Osteocyte (in vitro differentiated cells): ENCODE results near the gene STOML2. TPM values are rescaled to one million over a fixed set of nuclear protein-coding genes. Genes with fewer than 3 reads are reported as not detected.
A peak's percentile ranks its signal among the peaks of the same experiment; 100 is the strongest.

Experiments
- DNase-seq: peaks from one replicate; pipeline ENCODE4 v3.0.0; 2021; ENCODE audit warnings: mixed read lengths; ENCODE audit not compliant: unreplicated experiment; ENCODE audit errors: extremely low spot score
- H3K27ac Mint-ChIP-seq: one replicate; pipeline ENCODE4 v1.8.0; 2021; ENCODE audit warnings: mild to moderate bottlenecking, mixed read lengths; ENCODE audit not compliant: unreplicated experiment
- H3K27me3 Mint-ChIP-seq: one replicate; pipeline ENCODE4 v1.8.0; 2021; ENCODE audit warnings: mixed read lengths; ENCODE audit not compliant: unreplicated experiment
- H3K36me3 Mint-ChIP-seq: one replicate; pipeline ENCODE4 v1.8.0; 2021; ENCODE audit warnings: mixed read lengths; ENCODE audit not compliant: unreplicated experiment
- H3K4me1 Mint-ChIP-seq: one replicate; pipeline ENCODE4 v1.8.0; 2021; ENCODE audit warnings: mixed read lengths; ENCODE audit not compliant: unreplicated experiment
- H3K4me3 Mint-ChIP-seq: one replicate; pipeline ENCODE4 v1.8.0; 2021; ENCODE audit warnings: mild to moderate bottlenecking, moderate library complexity, mixed read lengths; ENCODE audit not compliant: unreplicated experiment
- H3K9me3 Mint-ChIP-seq: one replicate; pipeline ENCODE4 v1.8.0; 2021; ENCODE audit warnings: mixed read lengths; ENCODE audit not compliant: unreplicated experiment
- total RNA-seq: library from RNA; stranded (reverse); gene quantifications from 2 replicates; pipeline ENCODE4 v1.2.1, GENCODE V29; 2021
- TF ChIP-seq, protein P1 (sequence below): fragments of 200-600 bp; sonication (generic); IDR thresholded peaks from 2 replicates; pipeline ENCODE4 v1.5.0; 2021; ENCODE audit warnings: antibody characterized with exemption, mild to moderate bottlenecking, moderate library complexity

STOML2 gene
- total RNA-seq, 1 donor from 2014 or later: 104 TPM

DNA sequence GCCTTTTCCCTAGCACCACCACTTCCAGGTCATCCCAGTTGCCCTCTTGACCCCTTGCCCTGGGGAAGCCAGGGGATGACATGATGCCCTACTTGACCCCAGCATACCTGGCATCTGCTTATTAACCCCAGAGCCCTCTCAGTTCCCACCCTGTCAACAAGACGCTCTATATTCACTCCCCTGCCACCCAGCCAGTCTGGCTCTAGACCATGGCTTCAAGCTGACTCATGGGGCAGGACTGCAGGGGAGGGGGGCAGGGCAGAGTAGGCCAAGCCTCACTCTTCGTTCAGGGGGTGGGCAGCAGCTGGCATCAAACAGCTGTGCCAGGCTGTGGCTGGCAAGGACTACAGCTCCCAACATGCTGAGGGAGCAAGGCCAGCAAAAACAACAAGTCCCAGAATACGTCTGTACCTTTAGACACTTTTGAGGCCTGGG is 7.4 kb upstream of the STOML2 start:
- no peaks in the 10 kb centered on the region for H3K27me3 Mint-ChIP-seq
- H3K36me3 Mint-ChIP-seq: peaks cover 14% of the 10 kb centered on the region
- DNase-seq: no peak
- TF ChIP-seq, protein P1, sequence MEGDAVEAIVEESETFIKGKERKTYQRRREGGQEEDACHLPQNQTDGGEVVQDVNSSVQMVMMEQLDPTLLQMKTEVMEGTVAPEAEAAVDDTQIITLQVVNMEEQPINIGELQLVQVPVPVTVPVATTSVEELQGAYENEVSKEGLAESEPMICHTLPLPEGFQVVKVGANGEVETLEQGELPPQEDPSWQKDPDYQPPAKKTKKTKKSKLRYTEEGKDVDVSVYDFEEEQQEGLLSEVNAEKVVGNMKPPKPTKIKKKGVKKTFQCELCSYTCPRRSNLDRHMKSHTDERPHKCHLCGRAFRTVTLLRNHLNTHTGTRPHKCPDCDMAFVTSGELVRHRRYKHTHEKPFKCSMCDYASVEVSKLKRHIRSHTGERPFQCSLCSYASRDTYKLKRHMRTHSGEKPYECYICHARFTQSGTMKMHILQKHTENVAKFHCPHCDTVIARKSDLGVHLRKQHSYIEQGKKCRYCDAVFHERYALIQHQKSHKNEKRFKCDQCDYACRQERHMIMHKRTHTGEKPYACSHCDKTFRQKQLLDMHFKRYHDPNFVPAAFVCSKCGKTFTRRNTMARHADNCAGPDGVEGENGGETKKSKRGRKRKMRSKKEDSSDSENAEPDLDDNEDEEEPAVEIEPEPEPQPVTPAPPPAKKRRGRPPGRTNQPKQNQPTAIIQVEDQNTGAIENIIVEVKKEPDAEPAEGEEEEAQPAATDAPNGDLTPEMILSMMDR: no peak
- peaks cover 47% of the 10 kb centered on the region for H3K4me1 Mint-ChIP-seq
- H3K9me3 Mint-ChIP-seq: no peaks in the 10 kb centered on the region
- peak overlapping the region; percentile 84 for H3K4me3 Mint-ChIP-seq
- H3K27ac Mint-ChIP-seq: peak overlapping the region; percentile 91

DNA sequence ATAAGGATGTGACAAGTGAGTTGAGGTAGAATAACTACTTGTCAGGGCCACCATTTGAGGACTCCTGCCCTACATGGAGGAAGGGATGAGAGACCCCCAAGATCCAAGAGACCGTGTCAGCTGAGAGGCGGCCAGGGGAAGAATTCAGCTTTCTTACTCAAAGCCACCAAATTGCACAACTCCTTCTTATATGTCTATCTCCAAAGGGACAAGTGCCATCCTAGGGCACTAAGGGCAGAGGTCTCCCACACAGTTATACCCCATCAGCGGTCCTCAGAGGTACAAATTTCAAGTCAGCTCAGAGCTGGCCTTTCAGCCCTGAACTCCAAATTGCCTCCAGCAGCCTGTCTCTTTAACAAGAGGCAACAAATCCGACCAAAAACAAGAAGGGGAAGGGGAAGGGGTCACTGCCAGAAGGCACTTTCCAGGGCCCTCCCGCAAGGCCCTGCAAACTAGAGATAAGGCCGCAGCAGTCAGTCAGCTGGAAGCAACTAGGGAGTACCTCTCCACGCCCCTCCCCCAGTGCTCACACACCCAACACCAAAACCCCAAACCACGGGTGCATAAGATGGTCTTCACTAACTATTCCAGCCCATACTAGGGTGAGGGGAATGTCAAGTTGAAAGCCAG is 6.1 kb upstream of the STOML2 start:
- no peak overlapping the region for H3K4me3 Mint-ChIP-seq
- no peak for DNase-seq
- peak overlapping the region; percentile 91 for H3K27ac Mint-ChIP-seq
- H3K27me3 Mint-ChIP-seq: no peaks in the 10 kb centered on the region
- H3K4me1 Mint-ChIP-seq: peaks cover 42% of the 10 kb centered on the region
- H3K9me3 Mint-ChIP-seq: no peaks in the 10 kb centered on the region
- TF ChIP-seq, protein P1: no peak
- peaks cover 21% of the 10 kb centered on the region for H3K36me3 Mint-ChIP-seq

DNA sequence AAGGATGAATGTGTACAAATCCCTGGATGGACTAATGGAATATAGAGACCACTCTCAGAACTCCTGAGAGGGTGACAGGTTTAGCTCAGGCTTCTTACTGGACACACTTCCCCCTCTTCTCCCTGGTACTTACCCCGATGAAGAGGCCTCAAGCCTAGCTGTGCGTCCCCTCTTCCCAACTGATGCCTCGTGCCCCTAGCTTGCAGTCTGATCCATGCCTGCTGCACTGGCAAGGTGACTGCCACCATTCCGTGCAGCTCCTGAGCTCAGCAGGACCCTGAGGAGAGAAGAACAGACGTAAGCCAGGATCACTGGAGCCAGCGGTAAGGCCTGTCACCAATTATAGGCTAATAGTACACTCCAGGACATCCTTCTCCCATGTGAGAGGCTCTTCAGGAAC is 5.5 kb upstream of the STOML2 start:
- no peak for DNase-seq
- Mint-ChIP-seq H3K9me3 (no peaks in the 10 kb centered on the region), H3K36me3 (peaks cover 22% of the 10 kb centered on the region), H3K4me3 (no peak overlapping the region), H3K27me3 (no peaks in the 10 kb centered on the region), H3K4me1 (peaks cover 42% of the 10 kb centered on the region), H3K27ac (no peak overlapping the region)
- TF ChIP-seq, protein P1: no peak

DNA sequence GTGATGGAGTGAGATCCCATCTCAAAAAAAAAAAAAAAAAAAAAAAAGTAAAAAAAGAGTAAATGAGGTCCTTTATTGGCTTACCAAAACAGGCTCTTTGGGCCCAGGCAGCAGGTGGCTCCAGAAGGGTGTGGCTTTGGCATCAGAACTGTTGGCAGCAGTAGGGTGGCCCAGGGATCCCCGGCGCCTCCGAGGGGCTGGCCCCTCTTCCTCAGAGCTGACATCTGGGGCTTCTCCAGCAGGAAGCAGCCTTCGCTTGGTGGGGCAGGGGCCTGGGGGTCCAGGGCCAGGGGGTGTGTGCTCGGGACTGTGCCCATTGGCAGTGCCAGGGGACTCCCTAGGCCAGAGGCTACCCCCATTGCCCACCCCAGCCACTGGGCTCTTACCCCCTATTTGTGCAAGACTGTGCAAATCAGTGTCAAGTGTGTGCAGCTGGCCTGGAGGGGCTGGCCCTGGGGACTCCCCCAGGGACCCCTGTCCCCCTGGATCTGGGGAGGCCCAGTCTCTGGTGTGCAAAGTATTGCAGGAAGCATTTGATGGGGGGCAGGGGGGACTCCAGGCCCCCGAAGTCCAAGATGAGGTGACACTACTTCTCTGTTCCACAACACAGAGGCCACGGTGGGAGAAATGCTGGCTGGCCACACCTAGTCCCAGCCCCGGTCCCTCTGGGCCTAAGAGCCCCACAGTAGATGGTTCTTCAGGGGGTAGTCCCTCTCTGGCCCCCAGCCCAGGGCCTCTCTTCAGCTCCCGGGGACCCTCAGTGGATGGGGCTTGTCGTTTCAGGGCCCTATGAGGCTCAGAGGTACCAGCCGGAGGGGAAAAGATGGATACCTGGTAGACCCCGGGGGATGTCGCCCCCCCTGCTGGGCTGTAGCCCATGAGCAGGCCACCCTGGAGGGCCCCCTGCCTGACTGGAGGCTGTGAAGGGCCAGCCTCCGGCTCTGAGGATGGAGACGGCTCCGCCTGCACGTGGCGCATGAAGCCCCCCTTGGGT is 4.7 kb upstream of the STOML2 start:
- Mint-ChIP-seq H3K27ac (no peak overlapping the region), H3K4me1 (peaks cover 43% of the 10 kb centered on the region)
- no peak for DNase-seq

More for the DNA sequence above, 4.7 kb upstream of the STOML2 start:
- H3K4me3 Mint-ChIP-seq: no peak overlapping the region
- H3K36me3 Mint-ChIP-seq: peaks cover 22% of the 10 kb centered on the region
- TF ChIP-seq, protein P1: no peak
- H3K27me3 Mint-ChIP-seq: no peaks in the 10 kb centered on the region
- no peaks in the 10 kb centered on the region for H3K9me3 Mint-ChIP-seq
